ENCODE data around the gene NBAS. TPM values are rescaled to one million over a fixed set of nuclear protein-coding genes. Genes with fewer than 3 reads are reported as not detected.

The NBAS gene
- total RNA-seq, 2 experiments from 2014 or later, result 24.4 to 28.8 TPM

DNA sequence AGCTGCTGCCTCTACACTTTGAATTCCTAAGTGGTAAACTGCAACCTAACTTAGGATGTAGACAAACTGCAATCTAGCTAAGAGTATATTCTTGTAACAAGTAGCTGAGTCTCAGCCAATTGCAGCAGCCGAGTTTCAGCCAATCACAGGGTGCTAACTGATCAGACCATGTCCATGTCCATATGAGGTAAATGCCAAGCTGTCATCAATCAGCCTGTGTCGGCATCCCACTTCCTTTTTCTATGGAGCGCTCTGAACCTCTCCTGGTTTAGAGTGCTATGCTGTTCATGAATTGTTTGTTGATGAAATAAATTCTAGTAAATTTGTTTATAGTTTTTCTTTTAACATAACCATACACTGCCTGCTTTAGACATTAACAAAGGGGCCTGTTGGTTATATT, 408.8 kb downstream of the NBAS start:
- Histone ChIP-seq H3K79me2 (ENCODE audit: insufficient read depth, low read depth, low read length) (no peaks in the 10 kb centered on the region), H3K27ac (ENCODE audit: low read depth, low read length, poor library complexity, severe bottlenecking) (no peak overlapping the region), H3K36me3 (ENCODE audit: insufficient read depth, low read length) (no peaks in the 10 kb centered on the region), H3K4me2 (ENCODE audit: low read length) (no peak overlapping the region), H3K4me3 (ENCODE audit: low read depth, low read length, poor library complexity, severe bottlenecking) (no peak overlapping the region), H3K9me2 (ENCODE audit: insufficient read depth, low read length) (no peaks in the 10 kb centered on the region), H3K4me1 (ENCODE audit: insufficient read depth, low read length, poor library complexity, severe bottlenecking) (peaks cover 7% of the 10 kb centered on the region), H4K20me1 (ENCODE audit: insufficient read depth, low read length) (no peaks in the 10 kb centered on the region), H2AFZ (ENCODE audit: low read length) (no peak overlapping the region), H3K9me3 (ENCODE audit: low read length) (no peaks in the 10 kb centered on the region)
- intact Hi-C loops (cut with micrococcal nuclease; ENCODE audit: unreplicated experiment), result loop anchor here (10.0 kb wide), 1 partner anchor 248 kb away; no protein-coding TSS in a partner anchor
- ChIA-PET CTCF (ENCODE audit: unreplicated experiment) (no interaction called here), POLR2A (interaction anchor here (0.6 to 1.8 kb wide), 4 partner anchors 9 to 354 kb away, joined by 3 to 6 read pairs (median 4); no protein-coding TSS in a partner anchor)
- no TSS peak for BruUV-seq (replicated peaks)
- TF ChIP-seq, protein P1, sequence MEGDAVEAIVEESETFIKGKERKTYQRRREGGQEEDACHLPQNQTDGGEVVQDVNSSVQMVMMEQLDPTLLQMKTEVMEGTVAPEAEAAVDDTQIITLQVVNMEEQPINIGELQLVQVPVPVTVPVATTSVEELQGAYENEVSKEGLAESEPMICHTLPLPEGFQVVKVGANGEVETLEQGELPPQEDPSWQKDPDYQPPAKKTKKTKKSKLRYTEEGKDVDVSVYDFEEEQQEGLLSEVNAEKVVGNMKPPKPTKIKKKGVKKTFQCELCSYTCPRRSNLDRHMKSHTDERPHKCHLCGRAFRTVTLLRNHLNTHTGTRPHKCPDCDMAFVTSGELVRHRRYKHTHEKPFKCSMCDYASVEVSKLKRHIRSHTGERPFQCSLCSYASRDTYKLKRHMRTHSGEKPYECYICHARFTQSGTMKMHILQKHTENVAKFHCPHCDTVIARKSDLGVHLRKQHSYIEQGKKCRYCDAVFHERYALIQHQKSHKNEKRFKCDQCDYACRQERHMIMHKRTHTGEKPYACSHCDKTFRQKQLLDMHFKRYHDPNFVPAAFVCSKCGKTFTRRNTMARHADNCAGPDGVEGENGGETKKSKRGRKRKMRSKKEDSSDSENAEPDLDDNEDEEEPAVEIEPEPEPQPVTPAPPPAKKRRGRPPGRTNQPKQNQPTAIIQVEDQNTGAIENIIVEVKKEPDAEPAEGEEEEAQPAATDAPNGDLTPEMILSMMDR (conservative IDR thresholded peaks at IDR 0.05; ENCODE audit: low read length), result no peak
- TF ChIP-seq EZH2phosphoT487 (IDR thresholded peaks at IDR 0.05; ENCODE audit: borderline replicate concordance, low read depth, low read length), result no peak
- no peak for DNase-seq (ENCODE audit: low spot score)

DNA sequence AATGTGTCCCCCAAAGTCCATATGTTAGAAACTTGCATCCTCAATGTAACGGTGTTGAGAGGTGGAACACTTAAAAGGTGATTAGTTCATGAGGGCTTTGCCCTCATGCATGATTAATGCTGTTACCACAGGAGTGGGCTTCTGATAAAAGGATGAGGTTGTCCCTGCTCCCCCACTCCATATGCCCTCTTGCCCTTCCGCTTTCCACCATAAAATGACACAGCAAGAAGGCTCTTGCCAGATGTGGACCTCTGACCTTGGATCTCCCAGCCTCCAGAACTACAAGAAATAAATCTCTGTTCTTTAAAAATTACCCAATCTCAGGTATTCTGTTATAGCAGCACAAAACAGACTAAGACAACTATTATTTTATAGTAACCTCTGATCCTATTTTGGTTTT, 412.1 kb downstream of the NBAS start:
- no peaks in the 10 kb centered on the region for H3K4me1 ChIP-seq (ENCODE audit: insufficient read depth, low read length, poor library complexity, severe bottlenecking)
- intact Hi-C loops (cut with micrococcal nuclease; ENCODE audit: unreplicated experiment), result no loop called here
- BruUV-seq (replicated peaks), result no TSS peak

DNA sequence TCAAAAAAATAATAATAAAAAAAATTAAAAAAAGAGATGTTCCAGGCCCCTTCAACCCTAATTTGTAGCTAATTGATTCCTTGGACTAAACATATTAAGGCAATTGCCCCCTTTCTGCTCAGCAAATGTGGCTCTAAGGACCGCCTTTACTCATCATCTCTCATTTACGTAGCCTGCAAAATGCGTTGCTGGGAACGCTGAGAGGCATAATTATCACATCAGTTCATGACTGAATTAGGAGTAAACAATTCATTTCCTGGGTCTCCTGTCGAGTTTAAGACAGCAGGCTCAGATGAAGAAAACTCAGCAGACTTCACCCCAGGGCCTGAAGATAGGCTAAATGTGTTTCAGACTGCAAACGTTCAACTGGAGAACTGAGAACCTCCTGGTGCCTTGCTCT, 413.5 kb downstream of the NBAS start:
- Histone ChIP-seq H3K4me1 (ENCODE audit: insufficient read depth, low read length, poor library complexity, severe bottlenecking) (peaks cover 9% of the 10 kb centered on the region), H3K79me2 (ENCODE audit: insufficient read depth, low read depth, low read length) (no peaks in the 10 kb centered on the region), H2AFZ (ENCODE audit: low read length) (no peak overlapping the region), H3K36me3 (ENCODE audit: insufficient read depth, low read length) (no peaks in the 10 kb centered on the region), H3K9me3 (ENCODE audit: low read length) (no peaks in the 10 kb centered on the region), H3K9me2 (ENCODE audit: insufficient read depth, low read length) (no peaks in the 10 kb centered on the region), H4K20me1 (ENCODE audit: insufficient read depth, low read length) (no peaks in the 10 kb centered on the region), H3K27ac (ENCODE audit: low read depth, low read length, poor library complexity, severe bottlenecking) (no peak overlapping the region), H3K4me2 (ENCODE audit: low read length) (no peak overlapping the region), H3K4me3 (ENCODE audit: low read depth, low read length, poor library complexity, severe bottlenecking) (no peak overlapping the region)
- no peak for TF ChIP-seq EZH2phosphoT487 (IDR thresholded peaks at IDR 0.05; ENCODE audit: borderline replicate concordance, low read depth, low read length)
- TF ChIP-seq, protein P1 (conservative IDR thresholded peaks at IDR 0.05; ENCODE audit: low read length), result no peak
- POLR2A ChIA-PET, result no interaction called here
- CTCF ChIA-PET (ENCODE audit: unreplicated experiment), result no interaction called here
- no peak for DNase-seq (ENCODE audit: low spot score)
- intact Hi-C loops (cut with micrococcal nuclease; ENCODE audit: unreplicated experiment), result no loop called here
- BruUV-seq (replicated peaks), result no TSS peak

More for the DNA sequence above, 412.1 kb downstream of the NBAS start:
- Histone ChIP-seq H3K9me3 (ENCODE audit: low read length) (no peaks in the 10 kb centered on the region), H3K36me3 (ENCODE audit: insufficient read depth, low read length) (no peaks in the 10 kb centered on the region), H3K4me3 (ENCODE audit: low read depth, low read length, poor library complexity, severe bottlenecking) (no peak overlapping the region), H2AFZ (ENCODE audit: low read length) (no peak overlapping the region), H3K4me2 (ENCODE audit: low read length) (no peak overlapping the region), H3K27ac (ENCODE audit: low read depth, low read length, poor library complexity, severe bottlenecking) (no peak overlapping the region), H4K20me1 (ENCODE audit: insufficient read depth, low read length) (no peaks in the 10 kb centered on the region), H3K79me2 (ENCODE audit: insufficient read depth, low read depth, low read length) (no peaks in the 10 kb centered on the region), H3K9me2 (ENCODE audit: insufficient read depth, low read length) (no peaks in the 10 kb centered on the region)
- no peak for TF ChIP-seq EZH2phosphoT487 (IDR thresholded peaks at IDR 0.05; ENCODE audit: borderline replicate concordance, low read depth, low read length)
- TF ChIP-seq, protein P1 (conservative IDR thresholded peaks at IDR 0.05; ENCODE audit: low read length), result no peak
- POLR2A ChIA-PET, result no interaction called here
- no peak for DNase-seq (ENCODE audit: low spot score)
- CTCF ChIA-PET (ENCODE audit: unreplicated experiment), result no interaction called here

All from OCI-LY7 (cell line).